Uterus (tissue), 4 donors: ENCODE results near the gene MT1B. TPM values are rescaled to one million over a fixed set of nuclear protein-coding genes. Genes with fewer than 3 reads are reported as not detected.

Experiments used
- DNase-seq, 2 donors: peaks; one replicate each; pipeline ENCODE4 v3.0.0-alpha.2; 2019 to 2020
- H3K27ac ChIP-seq, 2 donors: fragments of 200-600 bp; sonication (generic); 1 replicate in 1 of 2; 2 replicates in 1 of 2; pipeline ENCODE4 v1.5.1; 2016 to 2018
- H3K27me3 ChIP-seq, 2 donors: fragments of 200-600 bp; sonication (generic); one replicate each; pipeline ENCODE4 v1.5.1; 2018 to 2019; ENCODE audit warnings: control low read depth in 1 of 2
- H3K36me3 ChIP-seq, 2 donors: fragments of 200-600 bp; sonication (generic); one replicate each; pipeline ENCODE4 v1.5.1; 2019; ENCODE audit warnings: control low read depth in 1 of 2
- H3K4me1 ChIP-seq, 2 donors: fragments of 200-600 bp; sonication (generic); one replicate each; pipeline ENCODE4 v1.5.1; 2018 to 2019; ENCODE audit warnings: control low read depth in 1 of 2
- H3K4me3 ChIP-seq, 2 donors: fragments of 200-600 bp; sonication (generic); 1 replicate in 1 of 2; 2 replicates in 1 of 2; pipeline ENCODE4 v1.5.1; 2018 to 2019; ENCODE audit warnings: mild to moderate bottlenecking in 1 of 2
- H3K9me3 ChIP-seq, 2 donors: fragments of 200-600 bp; sonication (generic); one replicate each; pipeline ENCODE4 v1.5.1; 2019; ENCODE audit warnings: control low read depth in 1 of 2
- POLR2A ChIP-seq, 2 donors: fragments of 450-650 bp; IDR thresholded peaks; one replicate each; pipeline ENCODE4 v1.6.1; 2016; ENCODE audit warnings: antibody characterized with exemption in 2 of 2, mild to moderate bottlenecking in 1 of 2, moderate library complexity in 1 of 2
- intact Hi-C: fragments of 100-400 bp; cut with DNase I; formaldehyde crosslinking; loops from one replicate; pipeline ENCODE4 v1.15.1; 2023; ENCODE audit warnings: low total_unique reads
- total RNA-seq, 4 donors: library from RNA; depleted of rRNA in 3 of 4; stranded (reverse); fragments of >200 nt in 3 of 4; gene quantifications; one replicate each; pipeline versions ENCODE4 v1.1.0 to v1.2.4, GENCODE V29; 2014 to 2023
- TF ChIP-seq, protein P1 (sequence below), 4 experiments: fragments of 200-600 bp in 2 of 4; fragments of 450-650 bp in 2 of 4; sonication (generic) in 2 of 4; IDR thresholded peaks; one replicate each; pipeline ENCODE4 v1.5.1; 2016 to 2019; ENCODE audit warnings: antibody characterized with exemption in 4 of 4, mild to moderate bottlenecking in 2 of 4, moderate library complexity in 1 of 4
- donor health status: DM: yes; HTN: yes; CAD: no.

The MT1B gene
- total RNA-seq, 4 donors from 2014 or later = not detected

DNA sequence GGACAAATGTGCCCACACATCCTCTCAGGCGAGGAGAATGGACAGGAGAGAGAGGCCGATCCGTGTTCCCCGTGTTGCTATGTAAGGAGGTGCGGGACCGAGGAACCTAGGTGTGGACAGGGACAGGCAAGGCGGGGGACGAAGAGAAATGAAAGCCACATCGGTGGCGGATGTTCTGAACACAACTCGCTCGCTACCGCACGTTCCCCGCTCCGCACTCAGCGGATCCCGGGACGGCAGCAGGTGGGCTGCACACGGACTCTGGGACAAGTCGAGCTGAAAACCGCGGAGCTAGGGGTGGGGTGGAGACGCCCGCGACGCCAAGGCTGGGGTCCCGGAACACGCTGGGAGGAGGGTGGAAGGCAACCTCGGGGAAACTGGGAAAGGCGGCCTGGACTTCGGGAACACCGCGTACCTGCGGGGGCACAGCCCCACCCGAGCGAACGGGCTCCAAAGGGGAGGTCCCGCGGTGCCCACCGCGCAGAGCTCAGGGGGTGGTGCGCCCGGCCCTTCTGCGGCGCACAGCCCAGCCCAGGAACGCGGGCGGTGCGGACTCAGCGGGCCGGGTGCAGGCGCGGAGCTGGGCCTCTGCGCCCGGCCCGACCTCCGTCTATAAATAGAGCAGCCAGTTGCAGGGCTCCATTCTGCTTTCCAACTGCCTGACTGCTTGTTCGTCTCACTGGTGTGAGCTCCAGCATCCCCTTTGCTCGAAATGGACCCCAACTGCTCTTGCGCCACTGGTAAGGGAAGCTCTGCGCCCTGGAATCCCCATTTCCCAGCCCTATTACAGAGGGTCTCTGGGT lies 26.3 kb upstream of the MT1B start, which contains the start of gene MT1E:
Gene MT1E, plus strand, starts transcription at position 642 of the 803 bp plus-strand sequence. Its CDS starts 71 bp downstream, at position 713.
- no peaks in the 10 kb centered on the region for H3K36me3 ChIP-seq
- no peaks in the 10 kb centered on the region for H3K27me3 ChIP-seq
- peak within 1 kb of the TSS; percentile 46 to 54 for H3K4me3 ChIP-seq
- intact Hi-C loops = no loop called here
- TF ChIP-seq, protein P1, sequence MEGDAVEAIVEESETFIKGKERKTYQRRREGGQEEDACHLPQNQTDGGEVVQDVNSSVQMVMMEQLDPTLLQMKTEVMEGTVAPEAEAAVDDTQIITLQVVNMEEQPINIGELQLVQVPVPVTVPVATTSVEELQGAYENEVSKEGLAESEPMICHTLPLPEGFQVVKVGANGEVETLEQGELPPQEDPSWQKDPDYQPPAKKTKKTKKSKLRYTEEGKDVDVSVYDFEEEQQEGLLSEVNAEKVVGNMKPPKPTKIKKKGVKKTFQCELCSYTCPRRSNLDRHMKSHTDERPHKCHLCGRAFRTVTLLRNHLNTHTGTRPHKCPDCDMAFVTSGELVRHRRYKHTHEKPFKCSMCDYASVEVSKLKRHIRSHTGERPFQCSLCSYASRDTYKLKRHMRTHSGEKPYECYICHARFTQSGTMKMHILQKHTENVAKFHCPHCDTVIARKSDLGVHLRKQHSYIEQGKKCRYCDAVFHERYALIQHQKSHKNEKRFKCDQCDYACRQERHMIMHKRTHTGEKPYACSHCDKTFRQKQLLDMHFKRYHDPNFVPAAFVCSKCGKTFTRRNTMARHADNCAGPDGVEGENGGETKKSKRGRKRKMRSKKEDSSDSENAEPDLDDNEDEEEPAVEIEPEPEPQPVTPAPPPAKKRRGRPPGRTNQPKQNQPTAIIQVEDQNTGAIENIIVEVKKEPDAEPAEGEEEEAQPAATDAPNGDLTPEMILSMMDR (IDR thresholded peaks at IDR 0.05) = no peak
- peak; percentile 35 to 66 for TF ChIP-seq POLR2A (IDR thresholded peaks at IDR 0.05)
- peak within 1 kb of the TSS; percentile 85 to 88 for H3K27ac ChIP-seq
- H3K9me3 ChIP-seq = no peaks in the 10 kb centered on the region
- peaks cover 0 to 3% of the 10 kb centered on the region in 2 donors for H3K4me1 ChIP-seq
- DNase-seq = peak; percentile 63 to 75

DNA sequence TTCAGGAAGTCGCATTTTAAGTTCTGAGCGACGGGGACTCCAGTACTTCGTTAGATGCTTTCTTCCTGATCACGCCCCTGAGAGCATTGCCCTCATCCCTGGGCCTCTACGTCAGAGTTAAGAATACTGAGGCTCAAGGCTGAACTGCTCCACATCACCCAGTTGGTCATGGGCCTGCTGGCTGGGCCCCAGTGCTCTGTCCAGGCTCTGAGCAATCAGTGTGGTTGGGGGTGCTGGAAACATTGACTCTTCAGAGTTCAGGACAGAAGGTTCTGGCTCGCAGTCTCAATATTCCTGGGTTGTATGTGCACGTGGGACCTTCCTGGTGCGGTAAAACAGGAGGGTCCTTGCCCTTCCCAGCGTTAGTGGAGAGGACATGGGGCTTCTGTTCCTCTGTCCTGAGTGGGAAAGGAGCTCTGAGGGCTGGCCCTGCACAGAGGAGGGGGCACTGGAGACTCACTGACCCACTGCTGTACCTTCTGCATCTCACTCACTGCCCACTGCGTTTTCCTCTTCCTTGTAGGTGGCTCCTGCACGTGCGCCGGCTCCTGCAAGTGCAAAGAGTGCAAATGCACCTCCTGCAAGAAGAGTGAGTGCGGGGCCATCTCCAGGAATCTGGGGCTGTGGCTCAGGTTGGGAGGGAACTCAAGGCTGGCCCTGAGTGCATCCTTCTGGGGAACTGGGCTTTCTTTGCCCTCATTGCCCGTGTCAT lies 25.6 kb upstream of the MT1B start:
- peak; percentile 72 to 76 for DNase-seq
- Histone ChIP-seq H3K4me3 (peak overlapping the region; percentile 46 to 54), H3K4me1 (peaks cover 0 to 3% of the 10 kb centered on the region in 2 donors), H3K27ac (peak overlapping the region; percentile 85 to 88), H3K27me3 (no peaks in the 10 kb centered on the region), H3K36me3 (no peaks in the 10 kb centered on the region), H3K9me3 (no peaks in the 10 kb centered on the region)
- TF ChIP-seq, protein P1 (IDR thresholded peaks at IDR 0.05) = no peak
- TF ChIP-seq POLR2A (IDR thresholded peaks at IDR 0.05) = no peak
- intact Hi-C loops = no loop called here

DNA sequence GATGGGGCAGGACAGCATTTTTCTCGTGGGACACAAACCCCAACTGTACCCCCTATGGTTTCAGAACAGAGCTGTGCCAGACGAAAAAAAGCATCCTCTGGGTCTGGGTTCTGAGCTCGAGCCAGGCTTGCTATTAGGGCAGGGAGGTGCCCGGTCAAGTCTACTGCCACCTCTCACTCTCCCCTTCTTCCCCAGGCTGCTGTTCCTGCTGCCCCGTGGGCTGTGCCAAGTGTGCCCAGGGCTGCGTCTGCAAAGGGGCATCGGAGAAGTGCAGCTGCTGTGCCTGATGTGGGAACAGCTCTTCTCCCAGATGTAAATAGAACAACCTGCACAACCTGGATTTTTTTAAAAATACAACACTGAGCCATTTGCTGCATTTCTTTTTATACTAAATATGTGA lies 25.0 kb upstream of the MT1B start:
- Histone ChIP-seq H3K27me3 (no peaks in the 10 kb centered on the region), H3K27ac (peak overlapping the region; percentile 85 to 88), H3K4me3 (peak overlapping the region; percentile 46 to 54), H3K36me3 (no peaks in the 10 kb centered on the region), H3K9me3 (no peaks in the 10 kb centered on the region), H3K4me1 (peaks cover 0 to 3% of the 10 kb centered on the region in 2 donors)
- no peak for DNase-seq
- intact Hi-C loops = no loop called here
- TF ChIP-seq POLR2A (IDR thresholded peaks at IDR 0.05) = no peak
- TF ChIP-seq, protein P1 (IDR thresholded peaks at IDR 0.05) = no peak

DNA sequence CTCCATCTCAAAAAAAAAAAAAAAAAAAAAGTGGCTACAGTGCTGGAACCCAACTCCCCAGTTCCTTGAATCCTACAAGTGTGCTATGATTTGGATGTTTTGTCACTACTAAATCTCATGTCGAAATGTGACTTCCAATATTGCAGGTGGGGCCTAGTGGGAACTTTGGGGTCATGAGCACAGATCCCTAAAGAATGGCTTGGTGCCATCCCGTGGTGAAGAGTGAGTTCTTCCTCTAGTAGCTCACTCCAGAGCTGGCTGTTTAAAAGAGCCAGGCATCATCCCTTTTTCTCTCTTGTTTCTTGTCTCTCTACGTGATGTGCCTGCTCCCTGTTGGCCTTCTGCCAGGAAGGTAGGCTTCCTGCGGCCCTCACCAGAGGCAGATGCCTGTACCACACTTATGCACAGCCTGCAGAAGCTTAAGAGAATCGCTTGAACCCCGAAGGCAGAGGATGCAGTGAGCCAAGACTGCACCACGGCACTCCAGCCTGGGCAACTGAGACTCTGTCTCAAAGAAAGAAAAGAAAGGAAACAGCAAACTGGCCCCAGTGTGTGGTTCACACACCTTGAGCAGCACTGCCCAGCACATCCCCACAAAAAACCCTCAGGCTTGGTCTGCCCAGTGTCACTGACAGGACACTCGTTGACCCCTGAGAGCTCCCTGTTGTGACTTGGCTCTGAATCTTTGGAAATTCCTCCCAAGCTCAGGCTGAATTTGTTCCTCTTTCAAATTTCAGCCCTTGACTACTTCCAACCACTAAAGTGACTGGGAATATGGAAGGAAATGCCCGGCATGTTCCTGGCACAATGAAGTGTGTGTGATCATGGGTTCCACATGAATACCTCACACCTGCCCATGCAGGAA lies 23.0 kb upstream of the MT1B start:
- no peak overlapping the region for H3K27ac ChIP-seq
- H3K4me3 ChIP-seq = no peak overlapping the region
- DNase-seq = no peak
- no peaks in the 10 kb centered on the region for H3K27me3 ChIP-seq
- H3K9me3 ChIP-seq = no peaks in the 10 kb centered on the region
- intact Hi-C loops = no loop called here
- H3K4me1 ChIP-seq = peaks cover 0 to 3% of the 10 kb centered on the region in 2 donors
- no peaks in the 10 kb centered on the region for H3K36me3 ChIP-seq
- no peak for TF ChIP-seq POLR2A (IDR thresholded peaks at IDR 0.05)
- TF ChIP-seq, protein P1 (IDR thresholded peaks at IDR 0.05) = no peak
